ENCODE measurements around the gene STRN4.
A peak's percentile ranks its signal among the peaks of the same experiment; 100 is the strongest.
"Not testable (repeated sequence)": the region's sequence is repeated elsewhere in the genome, so short reads cannot be mapped to it uniquely, and the experiment has no call there.

Gene STRN4

DNA sequence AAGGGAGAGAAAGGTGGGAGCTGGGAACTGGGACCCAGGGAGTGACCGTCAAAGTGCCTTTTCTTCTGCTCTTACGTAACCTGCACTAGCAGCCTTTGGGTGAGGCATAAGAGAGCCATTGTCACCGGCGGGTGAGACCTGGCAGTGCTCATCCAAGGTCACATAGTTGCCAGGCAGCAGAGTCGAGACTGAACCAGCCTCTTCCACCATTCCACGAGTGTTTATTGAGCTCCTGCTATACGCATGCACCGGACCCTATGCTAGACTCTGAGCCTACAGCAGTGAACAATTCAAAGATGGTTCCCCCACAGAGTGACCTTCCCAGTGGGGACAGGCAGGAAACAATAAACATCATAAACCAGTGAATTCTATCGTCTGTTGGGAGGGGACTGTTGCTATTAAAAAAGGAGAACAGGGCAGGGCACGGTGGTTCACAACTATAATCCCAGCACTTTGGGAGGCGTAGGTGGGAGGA is 18.6 kb upstream of the STRN4 start:
- TF ChIP-seq, protein P1, sequence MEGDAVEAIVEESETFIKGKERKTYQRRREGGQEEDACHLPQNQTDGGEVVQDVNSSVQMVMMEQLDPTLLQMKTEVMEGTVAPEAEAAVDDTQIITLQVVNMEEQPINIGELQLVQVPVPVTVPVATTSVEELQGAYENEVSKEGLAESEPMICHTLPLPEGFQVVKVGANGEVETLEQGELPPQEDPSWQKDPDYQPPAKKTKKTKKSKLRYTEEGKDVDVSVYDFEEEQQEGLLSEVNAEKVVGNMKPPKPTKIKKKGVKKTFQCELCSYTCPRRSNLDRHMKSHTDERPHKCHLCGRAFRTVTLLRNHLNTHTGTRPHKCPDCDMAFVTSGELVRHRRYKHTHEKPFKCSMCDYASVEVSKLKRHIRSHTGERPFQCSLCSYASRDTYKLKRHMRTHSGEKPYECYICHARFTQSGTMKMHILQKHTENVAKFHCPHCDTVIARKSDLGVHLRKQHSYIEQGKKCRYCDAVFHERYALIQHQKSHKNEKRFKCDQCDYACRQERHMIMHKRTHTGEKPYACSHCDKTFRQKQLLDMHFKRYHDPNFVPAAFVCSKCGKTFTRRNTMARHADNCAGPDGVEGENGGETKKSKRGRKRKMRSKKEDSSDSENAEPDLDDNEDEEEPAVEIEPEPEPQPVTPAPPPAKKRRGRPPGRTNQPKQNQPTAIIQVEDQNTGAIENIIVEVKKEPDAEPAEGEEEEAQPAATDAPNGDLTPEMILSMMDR (IDR thresholded peaks at IDR 0.05): no peak
- Histone ChIP-seq H3K9me3 (no peaks in the 10 kb centered on the region), H3K4me1 (peaks cover 0 to 28% (median 9%) of the 10 kb centered on the region in 4 donors), H3K27me3 (no peaks in the 10 kb centered on the region), H3K36me3 (no peaks in the 10 kb centered on the region), H3K27ac (no peak overlapping the region), H3K4me3 (no peak overlapping the region)
- DNase-seq: no peak
- intact Hi-C loops (cut with DNase I; ENCODE audit: low total_unique reads): no loop called here

DNA sequence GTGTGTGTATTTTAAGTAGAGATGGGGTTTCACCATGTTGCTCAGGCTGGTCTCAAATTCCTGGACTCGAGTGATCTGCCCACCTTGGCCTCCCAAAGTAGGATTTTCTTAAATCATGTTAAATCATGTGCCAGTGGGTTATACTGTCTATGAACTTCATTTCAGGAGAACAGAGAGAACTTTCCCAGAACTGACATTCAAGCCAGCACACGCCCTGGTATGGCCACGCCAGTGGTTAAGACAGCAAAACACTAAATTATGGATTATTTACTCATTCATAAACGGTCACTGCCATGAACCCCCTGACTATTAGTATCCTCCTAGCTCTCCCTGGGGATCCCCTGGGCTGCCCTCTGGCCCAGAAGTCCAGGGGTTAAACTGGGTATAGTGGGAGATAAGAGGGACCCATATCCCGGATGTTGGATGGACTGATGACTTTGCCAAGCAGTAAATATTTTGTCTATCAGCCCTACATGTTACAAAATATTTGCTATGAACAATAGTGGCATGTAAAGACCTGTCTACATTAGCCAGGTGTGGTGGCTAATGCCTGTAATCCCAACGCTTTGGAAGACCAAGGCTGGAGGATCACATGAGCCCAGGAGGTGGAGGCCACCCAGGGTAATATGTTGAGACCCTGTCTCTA is 16.1 kb upstream of the STRN4 start:
- Histone ChIP-seq H3K36me3 (no peaks in the 10 kb centered on the region), H3K9me3 (no peaks in the 10 kb centered on the region), H3K4me3 (no peak overlapping the region), H3K27ac (no peak overlapping the region), H3K4me1 (peaks cover 0 to 31% (median 16%) of the 10 kb centered on the region in 4 donors), H3K27me3 (no peaks in the 10 kb centered on the region)
- TF ChIP-seq, protein P1 (IDR thresholded peaks at IDR 0.05): no peak
- DNase-seq: no peak
- intact Hi-C loops (cut with DNase I; ENCODE audit: low total_unique reads): no loop called here

DNA sequence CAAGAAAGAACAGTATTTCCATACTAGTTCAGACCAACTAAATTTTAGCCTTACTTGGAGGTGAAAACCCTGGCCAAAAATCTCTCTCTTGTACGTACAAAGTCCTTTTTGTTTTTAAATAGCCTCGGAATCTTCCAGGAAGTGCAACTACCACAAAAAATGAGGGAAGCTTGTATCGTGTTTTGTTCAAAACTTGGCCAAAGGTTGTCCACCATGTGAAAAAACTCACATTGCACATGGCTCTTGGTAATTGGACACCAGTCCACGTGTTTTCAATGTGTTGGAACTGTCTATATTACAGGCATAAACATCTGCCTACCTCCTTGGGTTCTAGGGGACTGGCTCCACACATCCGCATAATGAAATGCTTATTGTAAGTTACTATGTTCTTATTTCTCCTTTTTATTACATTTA is 15.2 kb upstream of the STRN4 start:
- peaks cover 0 to 8% (median 6%) of the 10 kb centered on the region in 3 donors for H3K36me3 ChIP-seq
- H3K4me1 ChIP-seq: peaks cover 0 to 38% (median 16%) of the 10 kb centered on the region in 4 donors
- TF ChIP-seq, protein P1 (IDR thresholded peaks at IDR 0.05): no peak
- H3K9me3 ChIP-seq: no peaks in the 10 kb centered on the region
- intact Hi-C loops (cut with DNase I; ENCODE audit: low total_unique reads): no loop called here
- H3K27me3 ChIP-seq: no peaks in the 10 kb centered on the region
- no peak overlapping the region for H3K4me3 ChIP-seq
- peak overlapping the region in 1 of 2 donors; percentile 53 for H3K27ac ChIP-seq
- DNase-seq: no peak

DNA sequence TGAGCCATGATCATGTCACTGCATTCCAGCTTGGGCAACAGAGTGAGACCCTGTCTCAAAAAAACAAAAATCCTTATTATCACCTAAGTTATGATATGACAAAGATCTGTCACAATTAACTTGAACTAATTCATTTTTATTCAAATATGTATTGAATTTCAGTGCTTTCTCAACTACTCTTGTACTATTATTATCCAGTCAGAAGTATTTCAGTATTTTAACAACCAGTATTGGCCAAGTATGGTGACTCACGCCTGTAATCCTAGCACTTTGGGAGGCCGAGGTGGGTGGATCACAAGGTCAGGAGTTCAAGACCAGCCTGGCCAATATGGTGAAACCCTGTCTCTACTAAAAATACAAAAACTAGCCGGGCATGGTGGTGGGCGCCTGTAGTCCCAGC is 14.6 kb upstream of the STRN4 start:
- H3K27me3 ChIP-seq: not testable (repeated sequence)
- peak overlapping the region in 1 of 2 donors; percentile 53 for H3K27ac ChIP-seq

DNA sequence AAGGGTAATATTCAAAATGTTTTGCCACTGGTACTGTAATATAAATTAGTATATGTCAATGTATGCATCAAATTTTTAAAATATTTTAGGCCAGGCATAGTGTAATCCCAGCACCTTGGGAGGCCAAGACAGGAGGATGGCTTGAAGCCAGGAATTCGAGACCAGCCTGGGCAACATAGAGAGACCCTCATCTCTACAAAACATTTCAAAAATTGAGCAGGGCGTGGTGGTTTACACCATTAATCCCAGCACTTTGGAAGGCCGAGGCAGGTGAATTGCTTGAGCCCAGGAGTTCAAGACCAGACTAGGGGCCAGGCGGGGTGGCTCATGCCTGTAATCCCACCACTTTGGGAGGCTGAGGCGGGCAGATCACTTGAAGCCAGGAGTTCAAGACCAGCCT is 14.1 kb upstream of the STRN4 start:
- Histone ChIP-seq H3K27me3 (no peaks in the 10 kb centered on the region), H3K4me3 (no peak overlapping the region), H3K36me3 (peaks cover 0 to 17% (median 10%) of the 10 kb centered on the region in 3 donors), H3K4me1 (peaks cover 0 to 44% (median 21%) of the 10 kb centered on the region in 4 donors), H3K27ac (peak overlapping the region in 1 of 2 donors; percentile 53), H3K9me3 (no peaks in the 10 kb centered on the region)
- intact Hi-C loops (cut with DNase I; ENCODE audit: low total_unique reads): no loop called here
- TF ChIP-seq, protein P1 (IDR thresholded peaks at IDR 0.05): no peak
- no peak for DNase-seq

More for the DNA sequence above, 14.6 kb upstream of the STRN4 start:
- Histone ChIP-seq H3K36me3 (peaks cover 0 to 12% (median 10%) of the 10 kb centered on the region in 3 donors), H3K4me1 (peaks cover 0 to 38% (median 16%) of the 10 kb centered on the region in 4 donors)
- H3K4me3 ChIP-seq; DNase-seq; H3K9me3 ChIP-seq; intact Hi-C loops (cut with DNase I; ENCODE audit: low total_unique reads): not testable (repeated sequence)

DNA sequence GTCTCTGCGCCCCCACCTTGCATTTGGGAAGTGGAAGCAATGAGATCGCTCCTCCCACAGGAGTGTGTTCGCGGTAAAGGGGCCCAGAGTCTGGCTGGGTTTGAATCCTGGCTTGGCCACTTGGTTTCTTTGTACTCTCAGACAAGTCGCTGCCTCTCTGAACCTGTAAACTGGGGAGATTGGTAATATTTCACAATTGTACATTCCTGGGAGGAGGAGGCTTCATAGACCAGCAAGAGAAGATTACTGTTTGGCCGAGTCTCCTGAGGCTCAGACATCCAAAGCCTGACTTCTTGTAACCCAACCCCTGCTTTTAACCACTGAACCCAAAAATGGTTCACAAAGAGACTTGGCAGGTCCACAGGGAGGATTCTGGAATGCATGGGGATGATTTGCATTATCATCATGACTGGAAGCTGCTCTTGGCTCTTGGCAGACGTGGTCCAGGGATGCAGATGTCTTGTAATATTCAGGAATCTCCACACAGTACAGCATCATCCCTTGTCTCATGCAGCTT is 13.6 kb upstream of the STRN4 start:
- TF ChIP-seq, protein P1 (IDR thresholded peaks at IDR 0.05): no peak
- H3K9me3 ChIP-seq: no peaks in the 10 kb centered on the region
- peaks cover 0 to 17% (median 10%) of the 10 kb centered on the region in 3 donors for H3K36me3 ChIP-seq
- peaks cover 0 to 49% (median 23%) of the 10 kb centered on the region in 4 donors for H3K4me1 ChIP-seq
- intact Hi-C loops (cut with DNase I; ENCODE audit: low total_unique reads): loop anchor here (5.0 kb wide), 1 partner anchor 232 kb away; no protein-coding TSS in a partner anchor
- H3K27ac ChIP-seq: peak overlapping the region in 1 of 2 donors; percentile 53
- H3K27me3 ChIP-seq: no peaks in the 10 kb centered on the region
- peak in 1 of 2 donors; percentile 54 for DNase-seq
- no peak overlapping the region for H3K4me3 ChIP-seq

All from tibial artery (tissue), 4 donors.